ENCODE data around the gene ARF3. TPM values are rescaled to one million over a fixed set of nuclear protein-coding genes. Genes with fewer than 3 reads are reported as not detected.
A peak's percentile ranks its signal among the peaks of the same experiment; 100 is the strongest.

ARF3 gene
- total and polyA plus RNA-seq, 2 of the 13 experiments (the other 11 are each of a cell fraction or from before 2014, with no cell fraction given): 53.8 to 57.9 TPM

DNA sequence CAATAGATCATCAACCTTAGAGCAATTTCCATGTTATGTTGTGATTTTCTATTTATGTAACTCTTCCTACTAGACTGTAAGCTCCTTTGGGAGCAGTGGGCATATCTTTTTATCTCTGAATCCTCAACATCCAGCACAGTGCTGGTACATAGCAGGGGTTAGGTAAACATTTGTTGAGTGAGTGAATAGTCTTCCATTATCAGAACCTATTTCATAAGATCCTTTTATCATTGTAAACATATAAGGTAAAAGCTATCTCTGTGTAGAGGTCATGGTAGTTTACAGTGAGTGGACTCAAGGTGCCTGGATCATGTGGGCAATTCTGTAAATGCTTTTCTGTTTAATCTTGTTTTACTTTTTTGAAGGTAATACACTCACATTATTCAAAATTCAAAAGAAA is 47.1 kb downstream of the ARF3 start (continued):
- TF ChIP-seq, protein P1, sequence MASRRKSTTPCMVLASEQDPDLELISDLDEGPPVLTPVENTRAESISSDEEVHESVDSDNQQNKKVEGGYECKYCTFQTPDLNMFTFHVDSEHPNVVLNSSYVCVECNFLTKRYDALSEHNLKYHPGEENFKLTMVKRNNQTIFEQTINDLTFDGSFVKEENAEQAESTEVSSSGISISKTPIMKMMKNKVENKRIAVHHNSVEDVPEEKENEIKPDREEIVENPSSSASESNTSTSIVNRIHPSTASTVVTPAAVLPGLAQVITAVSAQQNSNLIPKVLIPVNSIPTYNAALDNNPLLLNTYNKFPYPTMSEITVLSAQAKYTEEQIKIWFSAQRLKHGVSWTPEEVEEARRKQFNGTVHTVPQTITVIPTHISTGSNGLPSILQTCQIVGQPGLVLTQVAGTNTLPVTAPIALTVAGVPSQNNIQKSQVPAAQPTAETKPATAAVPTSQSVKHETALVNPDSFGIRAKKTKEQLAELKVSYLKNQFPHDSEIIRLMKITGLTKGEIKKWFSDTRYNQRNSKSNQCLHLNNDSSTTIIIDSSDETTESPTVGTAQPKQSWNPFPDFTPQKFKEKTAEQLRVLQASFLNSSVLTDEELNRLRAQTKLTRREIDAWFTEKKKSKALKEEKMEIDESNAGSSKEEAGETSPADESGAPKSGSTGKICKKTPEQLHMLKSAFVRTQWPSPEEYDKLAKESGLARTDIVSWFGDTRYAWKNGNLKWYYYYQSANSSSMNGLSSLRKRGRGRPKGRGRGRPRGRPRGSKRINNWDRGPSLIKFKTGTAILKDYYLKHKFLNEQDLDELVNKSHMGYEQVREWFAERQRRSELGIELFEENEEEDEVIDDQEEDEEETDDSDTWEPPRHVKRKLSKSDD (CRISPR knock-in tag; IDR thresholded peaks at IDR 0.05; ENCODE audit: low read depth): no peak
- TF ChIP-seq ZNF724P (CRISPR knock-in tag; IDR thresholded peaks at IDR 0.05; ENCODE audit: borderline replicate concordance) (no peak), ZNF276 (CRISPR knock-in tag; IDR thresholded peaks at IDR 0.05; ENCODE audit: low read depth) (no peak), STAT5B (CRISPR knock-in tag; IDR thresholded peaks at IDR 0.05) (peak; percentile 69; the same call in 1 of the 2 replicates), ZFP36L2 (CRISPR knock-in tag; IDR thresholded peaks at IDR 0.05) (no peak), ZNF598 (CRISPR knock-in tag; IDR thresholded peaks at IDR 0.05; ENCODE audit: borderline replicate concordance) (no peak), GTF2F1 (IDR thresholded peaks at IDR 0.05; ENCODE audit: low read length) (no peak), TEAD3 (CRISPR knock-in tag; optimal IDR thresholded peaks at IDR 0.05; ENCODE audit: borderline replicate concordance) (peak; percentile 89)
- TF ChIP-seq, protein P2, sequence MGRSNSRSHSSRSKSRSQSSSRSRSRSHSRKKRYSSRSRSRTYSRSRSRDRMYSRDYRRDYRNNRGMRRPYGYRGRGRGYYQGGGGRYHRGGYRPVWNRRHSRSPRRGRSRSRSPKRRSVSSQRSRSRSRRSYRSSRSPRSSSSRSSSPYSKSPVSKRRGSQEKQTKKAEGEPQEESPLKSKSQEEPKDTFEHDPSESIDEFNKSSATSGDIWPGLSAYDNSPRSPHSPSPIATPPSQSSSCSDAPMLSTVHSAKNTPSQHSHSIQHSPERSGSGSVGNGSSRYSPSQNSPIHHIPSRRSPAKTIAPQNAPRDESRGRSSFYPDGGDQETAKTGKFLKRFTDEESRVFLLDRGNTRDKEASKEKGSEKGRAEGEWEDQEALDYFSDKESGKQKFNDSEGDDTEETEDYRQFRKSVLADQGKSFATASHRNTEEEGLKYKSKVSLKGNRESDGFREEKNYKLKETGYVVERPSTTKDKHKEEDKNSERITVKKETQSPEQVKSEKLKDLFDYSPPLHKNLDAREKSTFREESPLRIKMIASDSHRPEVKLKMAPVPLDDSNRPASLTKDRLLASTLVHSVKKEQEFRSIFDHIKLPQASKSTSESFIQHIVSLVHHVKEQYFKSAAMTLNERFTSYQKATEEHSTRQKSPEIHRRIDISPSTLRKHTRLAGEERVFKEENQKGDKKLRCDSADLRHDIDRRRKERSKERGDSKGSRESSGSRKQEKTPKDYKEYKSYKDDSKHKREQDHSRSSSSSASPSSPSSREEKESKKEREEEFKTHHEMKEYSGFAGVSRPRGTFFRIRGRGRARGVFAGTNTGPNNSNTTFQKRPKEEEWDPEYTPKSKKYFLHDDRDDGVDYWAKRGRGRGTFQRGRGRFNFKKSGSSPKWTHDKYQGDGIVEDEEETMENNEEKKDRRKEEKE (IDR thresholded peaks at IDR 0.05): no peak
- TF ChIP-seq, protein P3, sequence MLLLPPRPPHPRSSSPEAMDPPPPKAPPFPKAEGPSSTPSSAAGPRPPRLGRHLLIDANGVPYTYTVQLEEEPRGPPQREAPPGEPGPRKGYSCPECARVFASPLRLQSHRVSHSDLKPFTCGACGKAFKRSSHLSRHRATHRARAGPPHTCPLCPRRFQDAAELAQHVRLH (CRISPR knock-in tag; IDR thresholded peaks at IDR 0.05; ENCODE audit: borderline replicate concordance, low read depth): no peak; the same call in 1 of the 2 replicates
- TF ChIP-seq, protein P4, sequence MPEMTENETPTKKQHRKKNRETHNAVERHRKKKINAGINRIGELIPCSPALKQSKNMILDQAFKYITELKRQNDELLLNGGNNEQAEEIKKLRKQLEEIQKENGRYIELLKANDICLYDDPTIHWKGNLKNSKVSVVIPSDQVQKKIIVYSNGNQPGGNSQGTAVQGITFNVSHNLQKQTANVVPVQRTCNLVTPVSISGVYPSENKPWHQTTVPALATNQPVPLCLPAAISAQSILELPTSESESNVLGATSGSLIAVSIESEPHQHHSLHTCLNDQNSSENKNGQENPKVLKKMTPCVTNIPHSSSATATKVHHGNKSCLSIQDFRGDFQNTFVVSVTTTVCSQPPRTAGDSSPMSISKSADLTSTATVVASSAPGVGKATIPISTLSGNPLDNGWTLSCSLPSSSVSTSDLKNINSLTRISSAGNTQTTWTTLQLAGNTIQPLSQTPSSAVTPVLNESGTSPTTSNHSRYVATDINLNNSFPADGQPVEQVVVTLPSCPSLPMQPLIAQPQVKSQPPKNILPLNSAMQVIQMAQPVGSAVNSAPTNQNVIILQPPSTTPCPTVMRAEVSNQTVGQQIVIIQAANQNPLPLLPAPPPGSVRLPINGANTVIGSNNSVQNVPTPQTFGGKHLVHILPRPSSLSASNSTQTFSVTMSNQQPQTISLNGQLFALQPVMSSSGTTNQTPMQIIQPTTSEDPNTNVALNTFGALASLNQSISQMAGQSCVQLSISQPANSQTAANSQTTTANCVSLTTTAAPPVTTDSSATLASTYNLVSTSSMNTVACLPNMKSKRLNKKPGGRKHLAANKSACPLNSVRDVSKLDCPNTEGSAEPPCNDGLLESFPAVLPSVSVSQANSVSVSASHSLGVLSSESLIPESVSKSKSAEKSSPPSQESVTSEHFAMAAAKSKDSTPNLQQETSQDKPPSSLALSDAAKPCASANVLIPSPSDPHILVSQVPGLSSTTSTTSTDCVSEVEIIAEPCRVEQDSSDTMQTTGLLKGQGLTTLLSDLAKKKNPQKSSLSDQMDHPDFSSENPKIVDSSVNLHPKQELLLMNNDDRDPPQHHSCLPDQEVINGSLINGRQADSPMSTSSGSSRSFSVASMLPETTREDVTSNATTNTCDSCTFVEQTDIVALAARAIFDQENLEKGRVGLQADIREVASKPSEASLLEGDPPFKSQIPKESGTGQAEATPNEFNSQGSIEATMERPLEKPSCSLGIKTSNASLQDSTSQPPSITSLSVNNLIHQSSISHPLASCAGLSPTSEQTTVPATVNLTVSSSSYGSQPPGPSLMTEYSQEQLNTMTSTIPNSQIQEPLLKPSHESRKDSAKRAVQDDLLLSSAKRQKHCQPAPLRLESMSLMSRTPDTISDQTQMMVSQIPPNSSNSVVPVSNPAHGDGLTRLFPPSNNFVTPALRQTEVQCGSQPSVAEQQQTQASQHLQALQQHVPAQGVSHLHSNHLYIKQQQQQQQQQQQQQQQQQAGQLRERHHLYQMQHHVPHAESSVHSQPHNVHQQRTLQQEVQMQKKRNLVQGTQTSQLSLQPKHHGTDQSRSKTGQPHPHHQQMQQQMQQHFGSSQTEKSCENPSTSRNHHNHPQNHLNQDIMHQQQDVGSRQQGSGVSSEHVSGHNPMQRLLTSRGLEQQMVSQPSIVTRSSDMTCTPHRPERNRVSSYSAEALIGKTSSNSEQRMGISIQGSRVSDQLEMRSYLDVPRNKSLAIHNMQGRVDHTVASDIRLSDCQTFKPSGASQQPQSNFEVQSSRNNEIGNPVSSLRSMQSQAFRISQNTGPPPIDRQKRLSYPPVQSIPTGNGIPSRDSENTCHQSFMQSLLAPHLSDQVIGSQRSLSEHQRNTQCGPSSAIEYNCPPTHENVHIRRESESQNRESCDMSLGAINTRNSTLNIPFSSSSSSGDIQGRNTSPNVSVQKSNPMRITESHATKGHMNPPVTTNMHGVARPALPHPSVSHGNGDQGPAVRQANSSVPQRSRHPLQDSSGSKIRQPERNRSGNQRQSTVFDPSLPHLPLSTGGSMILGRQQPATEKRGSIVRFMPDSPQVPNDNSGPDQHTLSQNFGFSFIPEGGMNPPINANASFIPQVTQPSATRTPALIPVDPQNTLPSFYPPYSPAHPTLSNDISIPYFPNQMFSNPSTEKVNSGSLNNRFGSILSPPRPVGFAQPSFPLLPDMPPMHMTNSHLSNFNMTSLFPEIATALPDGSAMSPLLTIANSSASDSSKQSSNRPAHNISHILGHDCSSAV (CRISPR knock-in tag; IDR thresholded peaks at IDR 0.05; ENCODE audit: borderline replicate concordance): no peak
- TF ChIP-seq, protein P5, sequence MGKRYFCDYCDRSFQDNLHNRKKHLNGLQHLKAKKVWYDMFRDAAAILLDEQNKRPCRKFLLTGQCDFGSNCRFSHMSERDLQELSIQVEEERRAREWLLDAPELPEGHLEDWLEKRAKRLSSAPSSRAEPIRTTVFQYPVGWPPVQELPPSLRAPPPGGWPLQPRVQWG (CRISPR knock-in tag; IDR thresholded peaks at IDR 0.05; ENCODE audit: borderline replicate concordance, low read depth): no peak

All from HepG2 (cell line).